Gastrocnemius medialis (tissue), 4 donors: ENCODE results near the gene LSS.

Experiments used
- CTCF ChIP-seq, 5 experiments: fragments of 450-650 bp in 3 of 5; fragments of 200-600 bp in 2 of 5; sonication (generic) in 2 of 5; IDR thresholded peaks in 4 of 5; conservative IDR thresholded peaks in 1 of 5; 1 replicate in 4 of 5; 2 replicates in 1 of 5; pipeline ENCODE4 v1.5.1; 2016 to 2019; ENCODE audit warnings: antibody characterized with exemption in 5 of 5, mild to moderate bottlenecking in 3 of 5, moderate library complexity in 3 of 5
- POLR2A ChIP-seq, 2 donors: fragments of 450-650 bp; IDR thresholded peaks; one replicate each; pipeline ENCODE4 v1.6.1; 2017; ENCODE audit warnings: antibody characterized with exemption in 2 of 2, mild to moderate bottlenecking in 2 of 2, moderate library complexity in 2 of 2

GRCh38 chr21:46141767-46142581 is 86.6 kb downstream of the LSS start:
- TF ChIP-seq POLR2A (IDR thresholded peaks at IDR 0.05) (no peak), CTCF (IDR thresholded peaks at IDR 0.05 in 4 of 5, conservative IDR thresholded peaks at IDR 0.05 in 1 of 5) (no peak)
